IMR-90 (cell line): Measurements from ENCODE around the gene VASN.

ENCODE experiments used
- BHLHE40 ChIP-seq: fragments of 150-350 bp; IDR thresholded peaks from 2 replicates; pipeline ENCODE4 v1.6.1; 2016; ENCODE audit warnings: mild to moderate bottlenecking, low read depth, low read length
- CEBPB ChIP-seq: IDR thresholded peaks from 2 replicates; pipeline ENCODE4 v1.6.1; 2012; ENCODE audit warnings: low read depth, low read length, improper control_type of control experiment
- FOS ChIP-seq: fragments of 150-350 bp; IDR thresholded peaks from 2 replicates; pipeline ENCODE4 v1.6.1; 2016; ENCODE audit warnings: low read depth, low read length
- MAFK ChIP-seq: IDR thresholded peaks from 2 replicates; pipeline ENCODE4 v1.6.1; 2012; ENCODE audit warnings: low read depth, low read length, improper control_type of control experiment
- MAZ ChIP-seq: IDR thresholded peaks from 2 replicates; pipeline ENCODE4 v1.6.1; 2012; ENCODE audit warnings: low read depth, mild to moderate bottlenecking, low read length, improper control_type of control experiment, moderate library complexity, borderline replicate concordance
- MXI1 ChIP-seq: IDR thresholded peaks from 2 replicates; pipeline ENCODE4 v1.6.1; 2012; ENCODE audit warnings: low read depth, mild to moderate bottlenecking, low read length, moderate library complexity, borderline replicate concordance
- POLR2A ChIP-seq: IDR thresholded peaks from 2 replicates; pipeline ENCODE4 v1.6.1; 2012; ENCODE audit warnings: mild to moderate bottlenecking, low read depth, low read length
- RAD21 ChIP-seq: IDR thresholded peaks from 2 replicates; pipeline ENCODE4 v1.6.1; 2012; ENCODE audit warnings: low read length, improper control_type of control experiment
- RCOR1 ChIP-seq: IDR thresholded peaks from 2 replicates; pipeline ENCODE4 v1.6.1; 2012; ENCODE audit warnings: mild to moderate bottlenecking, low read length, improper control_type of control experiment; ENCODE audit not compliant: insufficient replicate concordance
- RFX5 ChIP-seq: IDR thresholded peaks from 2 replicates; pipeline ENCODE4 v1.8.0; 2012; ENCODE audit warnings: low read depth, mild to moderate bottlenecking, low read length, moderate library complexity
- SMC3 ChIP-seq: fragments of 150-350 bp; IDR thresholded peaks from 2 replicates; pipeline ENCODE4 v1.6.1; 2016; ENCODE audit warnings: low read depth, mild to moderate bottlenecking, antibody characterized with exemption, low read length, moderate library complexity
- USF2 ChIP-seq: fragments of 150-350 bp; IDR thresholded peaks from 2 replicates; pipeline ENCODE4 v1.6.1; 2017; ENCODE audit warnings: mild to moderate bottlenecking, antibody characterized with exemption, low read length, low read depth
- TF ChIP-seq, protein P1 (sequence below): conservative IDR thresholded peaks from 2 replicates; pipeline ENCODE4 v1.5.1; 2012; ENCODE audit warnings: mild to moderate bottlenecking, low read depth, low read length, improper control_type of control experiment
- TF ChIP-seq, protein P2 (sequence below): fragments of 150-350 bp; IDR thresholded peaks from 2 replicates; pipeline ENCODE4 v1.6.1; 2016; ENCODE audit warnings: low read depth, mild to moderate bottlenecking, low read length, moderate library complexity, borderline replicate concordance

- TF ChIP-seq MAFK (no peak), RAD21 (no peak), RFX5 (no peak), POLR2A (no peak), FOS (no peak), USF2 (no peak), CEBPB (no peak), MAZ (no peak; the same call in 1 of the 2 replicates), MXI1 (no peak), BHLHE40 (no peak), RCOR1 (no peak), SMC3 (no peak)
- TF ChIP-seq, protein P1, sequence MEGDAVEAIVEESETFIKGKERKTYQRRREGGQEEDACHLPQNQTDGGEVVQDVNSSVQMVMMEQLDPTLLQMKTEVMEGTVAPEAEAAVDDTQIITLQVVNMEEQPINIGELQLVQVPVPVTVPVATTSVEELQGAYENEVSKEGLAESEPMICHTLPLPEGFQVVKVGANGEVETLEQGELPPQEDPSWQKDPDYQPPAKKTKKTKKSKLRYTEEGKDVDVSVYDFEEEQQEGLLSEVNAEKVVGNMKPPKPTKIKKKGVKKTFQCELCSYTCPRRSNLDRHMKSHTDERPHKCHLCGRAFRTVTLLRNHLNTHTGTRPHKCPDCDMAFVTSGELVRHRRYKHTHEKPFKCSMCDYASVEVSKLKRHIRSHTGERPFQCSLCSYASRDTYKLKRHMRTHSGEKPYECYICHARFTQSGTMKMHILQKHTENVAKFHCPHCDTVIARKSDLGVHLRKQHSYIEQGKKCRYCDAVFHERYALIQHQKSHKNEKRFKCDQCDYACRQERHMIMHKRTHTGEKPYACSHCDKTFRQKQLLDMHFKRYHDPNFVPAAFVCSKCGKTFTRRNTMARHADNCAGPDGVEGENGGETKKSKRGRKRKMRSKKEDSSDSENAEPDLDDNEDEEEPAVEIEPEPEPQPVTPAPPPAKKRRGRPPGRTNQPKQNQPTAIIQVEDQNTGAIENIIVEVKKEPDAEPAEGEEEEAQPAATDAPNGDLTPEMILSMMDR = no peak
- TF ChIP-seq, protein P2, sequence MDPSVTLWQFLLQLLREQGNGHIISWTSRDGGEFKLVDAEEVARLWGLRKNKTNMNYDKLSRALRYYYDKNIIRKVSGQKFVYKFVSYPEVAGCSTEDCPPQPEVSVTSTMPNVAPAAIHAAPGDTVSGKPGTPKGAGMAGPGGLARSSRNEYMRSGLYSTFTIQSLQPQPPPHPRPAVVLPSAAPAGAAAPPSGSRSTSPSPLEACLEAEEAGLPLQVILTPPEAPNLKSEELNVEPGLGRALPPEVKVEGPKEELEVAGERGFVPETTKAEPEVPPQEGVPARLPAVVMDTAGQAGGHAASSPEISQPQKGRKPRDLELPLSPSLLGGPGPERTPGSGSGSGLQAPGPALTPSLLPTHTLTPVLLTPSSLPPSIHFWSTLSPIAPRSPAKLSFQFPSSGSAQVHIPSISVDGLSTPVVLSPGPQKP = no peak
Measured at GRCh38 chr16:4415538-4416199, 44.0 kb downstream of the VASN start.
